ENCODE results near the gene PDE6H. TPM values are rescaled to one million over a fixed set of nuclear protein-coding genes. Genes with fewer than 3 reads are reported as not detected.

Gene PDE6H
- total and polyA plus RNA-seq, 10 of the 15 experiments (the other 5 are each of a cell fraction or from before 2014, with no cell fraction given), result 0.16 TPM; not detected in 9

DNA sequence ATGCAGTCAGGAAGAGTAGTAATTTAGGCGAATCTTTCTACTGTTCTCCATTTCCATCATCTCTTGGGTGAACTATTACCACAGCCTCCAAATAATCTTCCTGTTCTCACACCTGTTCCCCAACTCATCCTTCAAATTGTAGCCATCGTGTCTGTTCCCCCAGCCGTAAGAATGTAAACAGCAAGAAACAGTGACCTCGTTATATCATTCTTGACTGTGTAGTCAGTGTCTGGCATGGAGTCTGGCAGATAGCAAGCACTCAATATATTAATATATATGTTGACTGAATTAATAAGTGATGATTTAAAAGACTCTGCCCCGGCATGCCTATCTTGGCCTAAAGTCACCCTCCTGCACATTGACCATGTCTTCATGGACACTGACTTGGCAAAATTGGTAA, 20.3 kb downstream of the PDE6H start (continued):
- TF ChIP-seq, protein P1, sequence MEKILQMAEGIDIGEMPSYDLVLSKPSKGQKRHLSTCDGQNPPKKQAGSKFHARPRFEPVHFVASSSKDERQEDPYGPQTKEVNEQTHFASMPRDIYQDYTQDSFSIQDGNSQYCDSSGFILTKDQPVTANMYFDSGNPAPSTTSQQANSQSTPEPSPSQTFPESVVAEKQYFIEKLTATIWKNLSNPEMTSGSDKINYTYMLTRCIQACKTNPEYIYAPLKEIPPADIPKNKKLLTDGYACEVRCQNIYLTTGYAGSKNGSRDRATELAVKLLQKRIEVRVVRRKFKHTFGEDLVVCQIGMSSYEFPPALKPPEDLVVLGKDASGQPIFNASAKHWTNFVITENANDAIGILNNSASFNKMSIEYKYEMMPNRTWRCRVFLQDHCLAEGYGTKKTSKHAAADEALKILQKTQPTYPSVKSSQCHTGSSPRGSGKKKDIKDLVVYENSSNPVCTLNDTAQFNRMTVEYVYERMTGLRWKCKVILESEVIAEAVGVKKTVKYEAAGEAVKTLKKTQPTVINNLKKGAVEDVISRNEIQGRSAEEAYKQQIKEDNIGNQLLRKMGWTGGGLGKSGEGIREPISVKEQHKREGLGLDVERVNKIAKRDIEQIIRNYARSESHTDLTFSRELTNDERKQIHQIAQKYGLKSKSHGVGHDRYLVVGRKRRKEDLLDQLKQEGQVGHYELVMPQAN (conservative IDR thresholded peaks at IDR 0.05), result no peak
- TF ChIP-seq SIN3A (IDR thresholded peaks at IDR 0.05; ENCODE audit: low read depth, low read length) (no peak), BRCA1 (IDR thresholded peaks at IDR 0.05; ENCODE audit: low read depth, low read length) (no peak), GABPA (IDR thresholded peaks at IDR 0.05; ENCODE audit: low read depth) (no peak), CHD2 (IDR thresholded peaks at IDR 0.05; ENCODE audit: borderline replicate concordance, low read depth, low read length) (no peak), SMAD5 (IDR thresholded peaks at IDR 0.05; ENCODE audit: low read depth) (no peak)

DNA sequence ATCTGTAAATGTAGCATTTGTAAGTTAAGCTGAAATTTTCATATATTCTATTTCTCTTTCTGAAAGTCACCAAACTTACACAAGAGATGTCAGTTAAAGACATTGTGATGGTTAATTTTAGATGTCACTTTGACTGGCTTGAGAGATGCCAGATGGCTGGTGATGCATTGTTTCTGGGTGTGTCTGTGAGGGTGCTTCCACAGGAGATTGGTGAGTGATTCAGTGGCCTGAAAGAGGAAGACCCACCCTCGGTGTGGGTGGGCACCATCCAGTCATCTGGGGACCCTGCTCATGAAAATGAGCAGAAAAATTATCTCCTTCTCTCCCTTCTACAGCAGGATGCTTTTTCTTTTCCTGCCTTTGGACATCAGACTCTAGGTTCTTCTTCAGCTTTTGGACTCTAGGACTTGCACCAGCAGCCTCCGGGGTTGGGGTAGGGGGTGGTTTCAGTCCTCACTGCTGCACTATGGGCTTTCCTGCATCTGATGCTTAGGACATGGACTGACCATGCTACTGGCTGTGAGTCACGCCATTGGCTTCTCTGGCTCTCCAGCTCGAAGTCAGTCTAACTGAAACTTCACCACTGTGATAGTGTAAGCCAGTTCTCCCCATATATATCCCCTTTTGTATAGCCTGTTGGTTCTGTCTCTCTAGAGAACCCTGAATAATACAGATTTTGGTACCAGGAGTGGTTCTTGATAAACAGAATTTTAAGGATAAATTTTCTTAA, 20.9 kb downstream of the PDE6H start:
- H3K79me2 ChIP-seq (ENCODE audit: control insufficient read depth, insufficient read depth, low read length), result no peaks in the 10 kb centered on the region
- SMC1A ChIA-PET (ENCODE audit: uncharacterized antibody, unreplicated experiment), result interaction anchor here (0.6 to 16.7 kb wide), 9 partner anchors 26 to 270 kb away, joined by 4 to 242 read pairs (median 10); partner anchors contain the start of genes ART4 and ERP27
- H3K36me3 ChIP-seq (ENCODE audit: control insufficient read depth in 2 of 2, insufficient read depth in 2 of 2, low read length in 1 of 2), result no peaks in the 10 kb centered on the region
- H3K27me3 ChIP-seq (replicated peaks in 1 of 2; ENCODE audit: control insufficient read depth in 2 of 2, insufficient read depth in 2 of 2, low read length in 1 of 2), result no peaks in the 10 kb centered on the region
- H3K27ac ChIP-seq (ENCODE audit: control insufficient read depth, insufficient read depth), result no peak overlapping the region
- BruUV-seq (replicated peaks), result no TSS peak
- CTCF ChIA-PET, result interaction anchor here (0.6 to 7.8 kb wide), 10 partner anchors 12 to 756 kb away, joined by 3 to 104 read pairs (median 5); a partner anchor contains a TSS
- 26% methylated on average over 4 of the region's 4 CpGs for WGBS (ENCODE audit: insufficient coverage, insufficient replicate concordance, low lambda C conversion rate, missing lambda C conversion rate)
- FAIRE-seq (no peak), ATAC-seq (peak; percentile 50), DNase-seq (ENCODE audit: low read depth, low spot score) (no peak)
- H3K4me3 ChIP-seq, result no peak overlapping the region
- peaks cover 12% of the 10 kb centered on the region for H3K4me1 ChIP-seq (ENCODE audit: control insufficient read depth, insufficient read depth, low read length)
- RAD21 ChIA-PET (ENCODE audit: unreplicated experiment), result interaction anchor here (0.5 to 4.5 kb wide), 6 partner anchors 15 to 270 kb away, joined by 3 to 70 read pairs (median 6); no protein-coding TSS in a partner anchor
- H3K9me3 ChIP-seq (replicated peaks; ENCODE audit: control insufficient read depth, insufficient read depth, low read length), result no peaks in the 10 kb centered on the region; the same call in 1 of the 3 replicates
- H3K4me2 ChIP-seq (ENCODE audit: control insufficient read depth, insufficient read depth), result no peak overlapping the region
- POLR2A ChIA-PET, result no interaction called here
- no peaks in the 10 kb centered on the region for H4K20me1 ChIP-seq (ENCODE audit: control insufficient read depth, insufficient read depth)
- no peak for TF ChIP-seq SMAD5 (IDR thresholded peaks at IDR 0.05; ENCODE audit: low read depth)
- no peak for TF ChIP-seq LARP7 (IDR thresholded peaks at IDR 0.05)
- TF ChIP-seq, protein P2, sequence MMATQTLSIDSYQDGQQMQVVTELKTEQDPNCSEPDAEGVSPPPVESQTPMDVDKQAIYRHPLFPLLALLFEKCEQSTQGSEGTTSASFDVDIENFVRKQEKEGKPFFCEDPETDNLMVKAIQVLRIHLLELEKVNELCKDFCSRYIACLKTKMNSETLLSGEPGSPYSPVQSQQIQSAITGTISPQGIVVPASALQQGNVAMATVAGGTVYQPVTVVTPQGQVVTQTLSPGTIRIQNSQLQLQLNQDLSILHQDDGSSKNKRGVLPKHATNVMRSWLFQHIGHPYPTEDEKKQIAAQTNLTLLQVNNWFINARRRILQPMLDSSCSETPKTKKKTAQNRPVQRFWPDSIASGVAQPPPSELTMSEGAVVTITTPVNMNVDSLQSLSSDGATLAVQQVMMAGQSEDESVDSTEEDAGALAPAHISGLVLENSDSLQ (IDR thresholded peaks at IDR 0.05), result 0 out of 2 replicates have a peak, but pooled peaks have one; percentile 17
- TF ChIP-seq, protein P3, sequence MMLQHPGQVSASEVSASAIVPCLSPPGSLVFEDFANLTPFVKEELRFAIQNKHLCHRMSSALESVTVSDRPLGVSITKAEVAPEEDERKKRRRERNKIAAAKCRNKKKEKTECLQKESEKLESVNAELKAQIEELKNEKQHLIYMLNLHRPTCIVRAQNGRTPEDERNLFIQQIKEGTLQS (IDR thresholded peaks at IDR 0.05; ENCODE audit: borderline replicate concordance, extremely low read depth, low read depth, low read length), result no peak
- TF ChIP-seq, protein P4, sequence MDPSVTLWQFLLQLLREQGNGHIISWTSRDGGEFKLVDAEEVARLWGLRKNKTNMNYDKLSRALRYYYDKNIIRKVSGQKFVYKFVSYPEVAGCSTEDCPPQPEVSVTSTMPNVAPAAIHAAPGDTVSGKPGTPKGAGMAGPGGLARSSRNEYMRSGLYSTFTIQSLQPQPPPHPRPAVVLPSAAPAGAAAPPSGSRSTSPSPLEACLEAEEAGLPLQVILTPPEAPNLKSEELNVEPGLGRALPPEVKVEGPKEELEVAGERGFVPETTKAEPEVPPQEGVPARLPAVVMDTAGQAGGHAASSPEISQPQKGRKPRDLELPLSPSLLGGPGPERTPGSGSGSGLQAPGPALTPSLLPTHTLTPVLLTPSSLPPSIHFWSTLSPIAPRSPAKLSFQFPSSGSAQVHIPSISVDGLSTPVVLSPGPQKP (IDR thresholded peaks at IDR 0.05; ENCODE audit: low read depth, low read length), result no peak
- TF ChIP-seq ZNF622 (IDR thresholded peaks at IDR 0.05), result no peak
- no peak for TF ChIP-seq ESRRA (IDR thresholded peaks at IDR 0.05; ENCODE audit: low read length)
- H2AFZ ChIP-seq (ENCODE audit: control insufficient read depth, low read depth, low read length), result no peak overlapping the region
- intact Hi-C loops (cut with micrococcal nuclease; ENCODE audit: unreplicated experiment), result loop anchor here (5.0 to 10.0 kb wide), 2 partner anchors 221 to 759 kb away; a partner anchor contains a TSS
- in situ Hi-C loops (cut with MboI), result loop anchor here (10.0 kb wide), 1 partner anchor 759 kb away; no protein-coding TSS in a partner anchor
- no peak overlapping the region for H3K9ac ChIP-seq (ENCODE audit: control insufficient read depth, insufficient read depth, low read length)
